ENCODE measurements around the gene PDZD2. TPM values are rescaled to one million over a fixed set of nuclear protein-coding genes. Genes with fewer than 3 reads are reported as not detected.

PDZD2 gene
- total RNA-seq, 2 experiments from 2014 or later = 1.3 to 1.8 TPM

GRCh38 chr5:32136342-32136741 is 497.4 kb downstream of the PDZD2 start:
- POLR2A ChIA-PET = no interaction called here
- no peaks in the 10 kb centered on the region for H3K9me3 ChIP-seq (ENCODE audit: control insufficient read depth in 1 of 2, insufficient read depth in 1 of 2, low read length in 2 of 2)
- no peak overlapping the region for H3K4me3 ChIP-seq (ENCODE audit: low read length)
- no peak for TF ChIP-seq CTCF (IDR thresholded peaks at IDR 0.05)
- no peaks in the 10 kb centered on the region for H3K27me3 ChIP-seq (ENCODE audit: control insufficient read depth in 1 of 2, insufficient read depth in 2 of 2, low read length in 2 of 2)
- CTCF ChIA-PET = no interaction called here
- no peak for DNase-seq
- ATAC-seq (ENCODE audit: poor library complexity) = no peak
- Mint-ChIP-seq H3K27ac (no peak overlapping the region), H3K36me3 (ENCODE audit: low read depth) (peaks cover 68% of the 10 kb centered on the region), H3K4me3 (no peak overlapping the region), H3K27me3 (no peaks in the 10 kb centered on the region), H3K4me1 (ENCODE audit: low read depth) (peaks cover 48% of the 10 kb centered on the region), H3K9me3 (no peaks in the 10 kb centered on the region)
- intact Hi-C loops (cut with DNase I, micrococcal nuclease) = loop anchor here in 1 of 2 experiments (5.0 kb wide), 1 partner anchor 36 kb away; the partner anchor contains the start of gene GOLPH3
- H3K36me3 ChIP-seq (ENCODE audit: insufficient read depth, low read length) = peaks cover 38% of the 10 kb centered on the region
- H3K27ac ChIP-seq (ENCODE audit: low read depth in 1 of 2, low read length in 2 of 2) = no peak overlapping the region
- H3K4me1 ChIP-seq (ENCODE audit: insufficient read depth, low read length) = peaks cover 5% of the 10 kb centered on the region

DNA sequence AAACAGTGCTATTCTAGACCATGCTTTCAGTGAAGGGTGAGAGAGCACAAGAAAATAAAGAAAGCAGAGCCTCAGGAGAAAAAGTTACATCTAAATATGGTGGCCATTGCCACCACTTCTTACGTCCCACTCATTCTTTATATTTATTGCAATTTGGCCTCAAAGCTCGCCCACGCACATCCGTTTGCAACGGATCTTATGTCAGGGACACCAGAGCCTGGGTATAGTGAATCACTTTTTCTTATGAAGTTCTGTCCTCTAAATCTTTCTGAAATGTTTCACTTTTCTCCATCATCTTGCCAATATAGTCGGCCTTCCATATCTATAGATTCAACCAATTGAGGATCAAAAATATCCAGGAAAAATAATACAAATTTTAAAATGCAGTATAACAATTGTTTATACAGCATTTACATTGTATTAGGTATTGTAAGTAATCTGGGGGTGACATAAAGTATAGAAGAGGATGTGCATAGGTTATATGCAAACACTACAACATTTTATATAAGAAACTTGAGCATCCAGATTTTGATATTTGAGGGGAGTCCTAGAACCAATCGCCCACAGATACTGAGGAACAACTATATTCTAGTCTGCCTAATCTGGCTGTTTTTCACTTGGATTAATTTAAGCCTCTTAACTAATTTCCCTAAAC is 500.0 kb downstream of the PDZD2 start:
- no peaks in the 10 kb centered on the region for H3K27me3 Mint-ChIP-seq
- peaks cover 30% of the 10 kb centered on the region for H3K4me1 Mint-ChIP-seq (ENCODE audit: low read depth)
- no peak overlapping the region for H3K4me3 Mint-ChIP-seq
- no peaks in the 10 kb centered on the region for H3K27me3 ChIP-seq (ENCODE audit: control insufficient read depth in 1 of 2, insufficient read depth in 2 of 2, low read length in 2 of 2)
- no peak for TF ChIP-seq CTCF (IDR thresholded peaks at IDR 0.05)
- ChIA-PET CTCF (no interaction called here), POLR2A (interaction anchor here (1.0 kb wide), 1 partner anchor 32 kb away, joined by 4 read pairs; no protein-coding TSS in a partner anchor)
- H3K4me1 ChIP-seq (ENCODE audit: insufficient read depth, low read length) = peaks cover 5% of the 10 kb centered on the region
- H3K27ac Mint-ChIP-seq = peak overlapping the region; percentile 31
- DNase-seq (peak in 5 of 14 experiments; percentile 14 to 30 (median 23)), ATAC-seq (ENCODE audit: poor library complexity) (peak; percentile 39)
- no peak overlapping the region for H3K4me3 ChIP-seq (ENCODE audit: low read length)
- intact Hi-C loops (cut with DNase I, micrococcal nuclease) = loop anchor here in 1 of 2 experiments (5.0 kb wide), 1 partner anchor 33 kb away; the partner anchor contains the start of gene GOLPH3
- peaks cover 60% of the 10 kb centered on the region for H3K36me3 Mint-ChIP-seq (ENCODE audit: low read depth)
- H3K9me3 ChIP-seq (ENCODE audit: control insufficient read depth in 1 of 2, insufficient read depth in 1 of 2, low read length in 2 of 2) = no peaks in the 10 kb centered on the region
- no peaks in the 10 kb centered on the region for H3K9me3 Mint-ChIP-seq
- no peak overlapping the region for H3K27ac ChIP-seq (ENCODE audit: low read depth in 1 of 2, low read length in 2 of 2)
- H3K36me3 ChIP-seq (ENCODE audit: insufficient read depth, low read length) = peaks cover 29% of the 10 kb centered on the region

DNA sequence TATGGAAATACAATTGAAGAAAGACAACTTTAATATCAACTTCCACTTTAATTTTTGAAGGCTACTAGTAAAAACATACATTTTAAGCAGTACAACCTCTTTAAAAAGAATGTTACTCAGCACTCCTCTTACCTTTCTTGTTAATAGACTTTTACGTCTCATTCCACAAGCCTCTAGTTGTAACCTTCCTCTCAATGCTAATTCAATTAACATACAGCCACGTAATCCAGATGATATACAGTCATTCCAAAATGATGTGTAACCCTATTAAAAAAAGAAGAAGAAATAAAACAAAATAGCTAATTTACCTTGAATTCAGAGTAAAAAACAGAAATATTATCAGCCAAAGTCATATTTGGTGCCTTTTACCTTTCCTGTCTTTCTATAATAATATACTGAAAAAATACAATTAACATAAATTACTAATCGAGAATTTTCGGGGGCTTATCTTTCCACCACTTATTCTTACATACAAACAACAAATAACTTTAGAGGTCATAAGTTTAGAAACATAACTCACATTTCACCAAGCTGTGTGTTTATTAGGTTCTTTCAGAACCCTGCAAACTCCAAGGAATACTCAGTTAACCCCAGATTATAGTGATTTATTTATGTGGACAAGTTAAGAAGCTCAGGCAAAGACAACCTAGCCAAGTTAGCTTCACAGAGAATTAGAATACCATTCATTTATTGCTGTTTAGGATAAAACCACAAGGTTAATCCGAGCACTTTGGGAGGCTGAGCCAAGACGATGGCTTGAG is 504.9 kb downstream of the PDZD2 start:
- Mint-ChIP-seq H3K4me1 (ENCODE audit: low read depth) (peaks cover 57% of the 10 kb centered on the region), H3K9me3 (no peaks in the 10 kb centered on the region), H3K36me3 (ENCODE audit: low read depth) (peaks cover 60% of the 10 kb centered on the region), H3K4me3 (no peak overlapping the region), H3K27me3 (no peaks in the 10 kb centered on the region), H3K27ac (no peak overlapping the region)
- POLR2A ChIA-PET = interaction anchor here (0.6 to 1.6 kb wide), 2 partner anchors 30 to 283 kb away, joined by 3 to 5 read pairs; partner anchors contain the start of gene GOLPH3
- intact Hi-C loops (cut with DNase I, micrococcal nuclease) = no loop called here
- no peak overlapping the region for H3K4me3 ChIP-seq (ENCODE audit: low read length)
- no peak overlapping the region for H3K27ac ChIP-seq (ENCODE audit: low read depth in 1 of 2, low read length in 2 of 2)
- peaks cover 3% of the 10 kb centered on the region for H3K36me3 ChIP-seq (ENCODE audit: insufficient read depth, low read length)
- ATAC-seq (ENCODE audit: poor library complexity) (no peak), DNase-seq (no peak)
- no peaks in the 10 kb centered on the region for H3K27me3 ChIP-seq (ENCODE audit: control insufficient read depth in 1 of 2, insufficient read depth in 2 of 2, low read length in 2 of 2)
- no peaks in the 10 kb centered on the region for H3K9me3 ChIP-seq (ENCODE audit: control insufficient read depth in 1 of 2, insufficient read depth in 1 of 2, low read length in 2 of 2)
- peaks cover 12% of the 10 kb centered on the region for H3K4me1 ChIP-seq (ENCODE audit: insufficient read depth, low read length)
- CTCF ChIA-PET = no interaction called here
- TF ChIP-seq CTCF (IDR thresholded peaks at IDR 0.05) = no peak
